ENCODE results near the gene EPS8L1.
"Not testable (repeated sequence)": the region's sequence is repeated elsewhere in the genome, so short reads cannot be mapped to it uniquely, and the experiment has no call there.

Gene EPS8L1

DNA sequence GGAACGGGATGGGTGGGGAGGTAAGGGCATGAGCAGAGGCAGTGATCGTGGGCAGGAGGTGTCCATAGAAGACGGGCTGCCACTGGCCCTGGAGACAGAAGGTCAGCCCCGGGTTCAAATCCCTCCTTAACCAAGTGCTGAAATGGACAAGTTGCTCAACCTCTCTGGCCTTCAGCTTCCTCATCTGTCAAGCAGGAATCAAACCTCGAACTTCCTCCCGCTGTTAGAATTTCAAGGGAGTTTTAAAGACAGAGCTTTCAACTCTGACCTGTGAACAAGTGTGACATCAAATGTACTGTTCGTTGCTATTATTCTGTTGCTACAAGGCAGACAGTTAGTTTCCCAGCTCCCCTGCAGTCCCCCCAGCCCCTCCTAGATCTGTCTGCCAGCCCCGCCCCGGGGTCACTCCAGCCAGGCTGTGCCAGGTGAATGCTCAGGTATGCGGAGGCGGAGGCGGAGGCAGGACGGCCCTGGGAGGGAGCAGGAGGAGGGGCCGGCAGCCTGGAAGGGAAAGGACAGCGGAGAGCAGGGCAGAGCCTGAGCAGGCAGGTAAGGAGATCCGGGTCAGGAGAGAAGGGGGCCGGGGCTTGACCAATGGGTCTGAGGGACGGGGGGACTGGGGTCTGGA lies at the start of gene EPS8L1:
Gene EPS8L1 (plus strand): TSS at position 499 of the 628 bp plus-strand sequence. CDS start 576 bp downstream, outside the sequence.
- DNase-seq (ENCODE audit: low spot score) = no peak

DNA sequence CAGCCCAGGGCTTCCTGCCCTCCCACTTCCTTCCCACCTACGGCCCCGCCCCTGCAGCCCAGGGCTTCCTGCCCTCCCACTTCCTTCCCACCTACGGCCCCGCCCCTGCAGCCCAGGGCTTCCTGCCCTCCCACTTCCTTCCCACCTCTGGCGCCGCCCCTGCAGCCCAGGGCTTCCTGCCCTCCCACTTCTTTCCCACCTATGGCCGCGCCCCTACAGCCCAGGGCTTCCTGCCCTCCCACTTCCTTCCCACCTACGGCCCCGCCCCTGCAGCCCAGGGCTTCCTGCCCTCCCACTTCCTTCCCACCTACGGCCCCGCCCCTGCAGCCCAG lies 48.6 kb upstream of the EPS8L1 start:
- DNase-seq (ENCODE audit: low spot score) = not testable (repeated sequence)

GRCh38 chr19:55027472-55028337 lies 48.0 kb upstream of the EPS8L1 start:
- no peak for DNase-seq (ENCODE audit: low spot score)

- DNase-seq (ENCODE audit: low spot score) = no peak
Observed at GRCh38 chr19:55028757-55029156, 46.9 kb upstream of the EPS8L1 start.

GRCh38 chr19:55031178-55031577 lies 44.5 kb upstream of the EPS8L1 start:
- DNase-seq (ENCODE audit: low spot score) = no peak

- no peak for DNase-seq (ENCODE audit: low spot score)
Observed at GRCh38 chr19:55032170-55032800, 43.4 kb upstream of the EPS8L1 start.

GRCh38 chr19:55032976-55033643 lies 42.6 kb upstream of the EPS8L1 start:
- not testable (repeated sequence) for DNase-seq (ENCODE audit: low spot score)

DNA sequence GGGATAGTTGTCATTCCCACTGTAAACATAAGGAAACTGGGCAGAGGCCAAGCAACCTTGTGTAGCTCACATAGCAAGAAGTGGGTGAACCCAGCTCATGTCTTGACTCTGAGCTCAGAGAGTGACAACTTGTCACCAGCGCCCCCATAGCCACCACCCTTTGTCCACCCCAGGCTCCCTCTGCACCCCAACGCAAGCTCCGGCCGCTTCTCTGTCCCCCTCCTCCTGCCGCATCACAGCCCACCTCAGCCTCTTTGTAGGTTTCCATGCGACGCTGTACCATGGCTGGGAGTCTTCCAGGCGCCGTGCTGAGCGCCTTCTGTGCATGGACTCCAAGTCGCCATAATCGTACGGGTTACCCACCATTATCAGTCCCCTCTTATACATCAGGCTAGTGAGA lies 40.9 kb upstream of the EPS8L1 start:
- no peak for DNase-seq (ENCODE audit: low spot score)

DNA sequence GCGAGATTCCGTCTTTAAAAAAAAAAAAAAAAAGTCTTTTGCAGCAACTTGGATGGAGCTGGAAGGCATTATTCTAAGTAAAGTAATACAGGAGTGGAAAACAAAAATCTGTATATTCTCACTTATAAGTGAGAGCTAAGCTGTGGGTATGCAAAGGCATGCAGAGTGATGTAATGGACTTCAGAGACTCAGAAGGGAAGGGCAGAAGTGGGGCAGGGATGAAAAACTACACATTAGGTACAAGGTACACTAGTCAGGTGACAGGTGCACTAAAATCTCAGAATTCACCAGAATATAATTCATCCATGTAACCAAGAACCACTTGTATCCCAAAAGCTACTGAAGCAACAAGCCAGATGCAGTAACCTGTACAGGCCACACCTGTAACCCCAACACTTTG lies 39.6 kb upstream of the EPS8L1 start:
- DNase-seq (ENCODE audit: low spot score) = no peak

- not testable (repeated sequence) for DNase-seq (ENCODE audit: low spot score)
Observed at GRCh38 chr19:55037603-55038002, 38.1 kb upstream of the EPS8L1 start.

DNA sequence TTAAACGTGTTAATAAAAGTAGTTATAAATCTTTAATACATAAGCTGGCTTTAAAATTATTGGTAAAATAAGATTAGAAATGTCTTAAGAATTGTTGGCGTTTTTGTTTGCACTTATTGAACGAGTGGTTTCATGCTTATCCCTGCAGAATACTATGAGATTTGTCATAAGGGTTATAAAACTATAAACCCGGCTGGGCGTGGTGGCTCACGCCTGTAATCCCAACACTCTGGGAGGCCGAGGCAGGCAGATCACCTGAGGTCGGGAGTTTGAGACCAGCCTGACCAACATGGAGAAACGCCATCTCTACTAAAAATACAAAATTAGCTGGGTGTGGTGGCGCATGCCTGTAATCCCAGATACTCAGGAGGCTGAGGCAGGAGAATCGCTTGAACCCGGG lies 35.0 kb upstream of the EPS8L1 start:
- DNase-seq (ENCODE audit: low spot score) = not testable (repeated sequence)

GRCh38 chr19:55041244-55041626 lies 34.4 kb upstream of the EPS8L1 start:
- DNase-seq (ENCODE audit: low spot score) = no peak

GRCh38 chr19:55041627-55042343 lies 33.9 kb upstream of the EPS8L1 start:
- no peak for DNase-seq (ENCODE audit: low spot score)

- DNase-seq (ENCODE audit: low spot score) = no peak
Observed at GRCh38 chr19:55042344-55042678, 33.4 kb upstream of the EPS8L1 start.

GRCh38 chr19:55042688-55043087 lies 33.0 kb upstream of the EPS8L1 start:
- no peak for DNase-seq (ENCODE audit: low spot score)

DNA sequence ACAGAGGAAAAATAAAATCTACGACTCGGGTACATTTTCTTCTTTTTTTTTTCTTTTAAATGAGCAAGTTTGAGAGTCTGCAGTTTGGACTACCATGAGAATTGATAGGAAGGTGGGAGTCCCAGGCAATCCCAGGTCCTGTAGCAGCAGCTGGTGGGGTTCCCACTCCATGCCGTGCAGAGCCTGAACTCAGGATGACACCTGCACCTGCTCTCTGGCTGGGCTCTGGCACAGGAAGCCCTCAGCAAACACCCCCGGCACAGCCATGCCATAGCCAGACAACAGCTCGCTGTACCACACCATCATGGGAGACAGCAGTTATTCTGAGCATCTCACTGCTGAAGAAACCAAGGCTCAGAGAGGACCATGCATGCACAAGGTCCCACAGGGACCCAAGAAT lies 31.4 kb upstream of the EPS8L1 start:
- DNase-seq (ENCODE audit: low spot score) = no peak

- no peak for DNase-seq (ENCODE audit: low spot score)
Observed at GRCh38 chr19:55044771-55045716, 30.6 kb upstream of the EPS8L1 start.

- no peak for DNase-seq (ENCODE audit: low spot score)
Observed at GRCh38 chr19:55046975-55047622, 28.6 kb upstream of the EPS8L1 start.

GRCh38 chr19:55047951-55048350 lies 27.7 kb upstream of the EPS8L1 start:
- DNase-seq (ENCODE audit: low spot score) = no peak

DNA sequence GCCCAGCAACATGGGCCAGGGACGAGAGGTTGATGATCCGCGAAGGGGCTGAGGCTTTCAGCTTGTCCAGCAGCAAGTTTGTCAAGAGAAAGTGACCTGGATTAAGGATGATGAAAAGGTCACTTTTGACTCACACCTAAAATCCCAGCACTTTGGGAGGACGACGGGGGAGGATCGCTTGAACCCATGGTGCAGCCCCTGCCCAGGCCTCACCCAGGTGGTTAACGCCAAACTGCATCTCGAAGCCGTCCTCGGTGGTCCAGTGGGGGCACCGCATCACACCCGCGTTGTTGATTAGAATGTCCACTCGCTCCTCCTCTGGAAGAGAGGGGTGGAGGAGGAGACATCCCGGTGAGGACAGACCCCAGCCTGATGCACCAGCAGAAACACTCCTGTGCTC lies 27.2 kb upstream of the EPS8L1 start:
- DNase-seq (ENCODE audit: low spot score) = no peak

All from AG08396 (cell line).